Activated CD8-positive, alpha-beta memory T cell treated with anti-CD3 and anti-CD28 coated beads, Interleukin-2, amount 50 U/mL, for 1 hour (primary cell): ENCODE measurements around the gene CACNA1E.
"Not testable (repeated sequence)": the region's sequence is repeated elsewhere in the genome, so short reads cannot be mapped to it uniquely, and the experiment has no call there.

Experiments used
- DNase-seq: peaks from one replicate; pipeline ENCODE4 v3.0.0-alpha.2; 2020; ENCODE audit errors: extremely low read depth

CACNA1E gene

DNA sequence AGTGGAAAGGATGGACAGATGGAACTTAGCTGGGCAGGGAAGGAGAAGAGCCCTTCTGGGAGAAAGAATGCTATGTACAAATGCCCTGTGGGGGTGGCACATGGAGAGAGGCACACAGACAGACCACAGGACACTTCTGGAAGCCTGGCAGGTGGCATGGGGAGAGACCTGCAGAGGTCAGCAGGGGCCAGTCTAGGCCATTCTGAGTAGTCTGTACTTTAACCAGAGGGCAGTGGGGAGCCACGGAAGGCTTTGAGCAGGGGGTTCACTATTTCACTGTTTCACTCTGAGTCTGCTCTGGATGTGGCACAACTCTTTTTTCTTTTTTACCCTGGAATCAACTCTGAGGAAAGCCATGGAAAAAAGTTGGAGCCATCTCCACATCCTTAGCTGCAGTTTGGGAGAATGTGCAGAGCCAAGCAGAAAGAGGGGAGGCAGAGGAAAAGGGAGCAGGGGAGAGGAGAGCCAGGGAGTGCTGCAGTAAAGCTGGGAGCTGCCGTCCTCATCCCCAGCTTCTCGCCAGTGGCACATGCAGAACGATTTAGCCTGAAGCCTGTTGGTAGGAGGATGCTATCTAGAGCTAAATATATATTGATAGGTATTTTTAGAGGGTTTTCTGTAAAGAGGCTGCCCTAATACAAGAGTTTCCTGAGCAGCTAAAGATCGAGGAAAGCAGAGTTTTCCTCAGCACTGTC lies 34.0 kb downstream of the CACNA1E start:
- no peak for DNase-seq

DNA sequence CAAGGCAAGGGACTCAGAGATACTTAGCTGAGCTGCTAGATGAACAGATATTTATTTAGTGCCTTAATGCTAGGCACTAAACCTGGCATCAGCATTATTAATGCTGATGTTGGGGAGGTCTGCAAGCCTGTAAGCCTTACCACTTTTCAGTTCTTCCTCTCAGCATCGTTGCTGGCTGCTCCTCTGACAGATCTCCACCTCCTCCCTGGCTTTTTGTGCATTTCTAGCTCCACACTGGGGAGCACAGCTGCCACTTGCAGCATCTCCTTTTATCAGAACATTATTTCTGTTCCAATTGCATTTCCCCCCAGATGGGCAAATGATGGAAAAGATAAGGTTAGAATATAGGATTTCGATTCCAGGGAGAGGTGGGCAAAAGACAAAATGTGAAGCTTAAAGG lies 34.8 kb downstream of the CACNA1E start:
- DNase-seq, result no peak

DNA sequence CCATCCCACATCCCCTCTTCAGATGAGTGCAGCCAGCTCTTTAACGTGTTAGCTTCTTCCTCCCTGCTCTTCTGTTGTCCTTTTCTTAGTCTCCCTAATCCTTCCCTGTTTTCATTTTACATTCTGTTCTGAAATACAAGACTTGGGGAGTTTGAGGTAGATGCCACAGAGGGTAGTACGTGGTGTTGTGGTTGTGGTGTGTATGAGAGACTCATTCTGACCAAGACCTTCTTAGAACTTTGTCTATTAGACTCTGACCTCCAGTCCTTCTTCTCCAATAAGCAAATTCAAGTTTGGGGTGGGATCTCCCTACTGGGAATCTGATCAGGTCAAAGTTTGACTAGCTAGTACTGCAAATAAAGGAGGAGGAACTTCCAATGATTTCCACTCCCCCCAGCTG lies 39.5 kb downstream of the CACNA1E start:
- no peak for DNase-seq

DNA sequence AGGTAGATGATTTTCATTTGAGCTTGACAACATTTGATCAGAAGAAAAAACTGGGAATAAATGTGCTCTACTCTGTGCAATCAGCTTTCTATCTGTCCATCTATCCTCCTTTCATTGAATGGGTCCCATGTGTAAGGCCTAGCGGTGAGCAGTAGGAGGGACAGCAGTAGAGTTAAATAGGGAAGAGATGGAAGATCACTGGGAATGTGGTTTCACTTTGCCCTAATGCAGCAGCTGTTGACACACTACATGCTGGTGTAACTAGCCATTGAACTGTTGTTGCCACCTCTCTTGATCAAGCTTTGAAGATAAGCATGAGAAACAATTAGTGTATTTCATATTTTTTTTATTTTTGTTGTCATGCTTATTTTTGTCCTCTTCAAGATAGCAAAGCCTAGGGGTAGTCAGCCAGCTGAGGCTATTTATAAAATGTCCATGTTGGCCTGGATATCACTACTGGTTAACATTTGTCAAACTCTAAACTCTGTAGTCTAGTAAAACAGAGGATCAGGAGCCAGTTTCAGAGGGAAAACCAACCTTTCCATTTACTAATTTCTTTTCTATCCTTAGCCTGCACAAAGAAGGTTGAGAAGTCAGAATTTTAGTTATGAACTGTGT lies 41.9 kb downstream of the CACNA1E start:
- no peak for DNase-seq

DNA sequence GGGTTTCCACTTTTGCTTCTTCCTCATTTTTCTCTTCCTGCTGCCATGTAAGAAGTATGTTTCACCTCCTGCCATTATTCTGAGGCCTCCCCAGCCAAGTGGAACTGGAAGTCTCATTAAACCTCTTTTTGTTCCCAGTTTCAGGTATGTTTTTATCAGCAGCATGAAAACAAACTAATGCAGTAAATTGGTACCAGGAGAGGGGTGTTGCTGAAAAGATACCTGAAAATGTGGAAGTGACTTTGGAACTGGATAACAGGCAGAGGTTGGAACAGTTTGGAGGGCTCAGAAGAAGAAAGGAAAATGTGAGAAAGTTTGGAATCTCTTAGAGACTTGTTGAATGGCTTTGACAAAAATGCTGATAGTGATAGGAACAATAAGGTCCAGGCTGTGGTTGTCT lies 44.9 kb downstream of the CACNA1E start:
- not testable (repeated sequence) for DNase-seq

DNA sequence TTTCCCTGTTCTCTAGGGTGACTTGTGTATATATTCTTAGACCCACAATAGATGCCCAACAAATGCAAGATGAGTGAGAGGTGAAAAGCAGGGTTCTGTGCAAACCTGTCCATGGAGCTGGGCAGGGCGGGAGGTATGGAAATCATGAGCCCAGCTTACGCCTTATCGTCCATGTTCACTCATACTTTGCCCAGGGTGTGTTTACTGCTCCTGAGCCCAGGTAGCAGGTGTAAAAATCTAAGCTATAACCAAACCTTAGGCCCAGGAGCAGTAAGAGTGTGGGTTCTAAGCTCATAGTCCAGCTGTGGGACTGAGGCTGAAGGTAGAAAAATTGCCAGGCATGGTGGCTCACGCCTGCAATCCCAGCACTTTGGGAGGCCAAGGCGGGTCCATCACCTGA lies 48.1 kb downstream of the CACNA1E start:
- DNase-seq, result no peak

DNA sequence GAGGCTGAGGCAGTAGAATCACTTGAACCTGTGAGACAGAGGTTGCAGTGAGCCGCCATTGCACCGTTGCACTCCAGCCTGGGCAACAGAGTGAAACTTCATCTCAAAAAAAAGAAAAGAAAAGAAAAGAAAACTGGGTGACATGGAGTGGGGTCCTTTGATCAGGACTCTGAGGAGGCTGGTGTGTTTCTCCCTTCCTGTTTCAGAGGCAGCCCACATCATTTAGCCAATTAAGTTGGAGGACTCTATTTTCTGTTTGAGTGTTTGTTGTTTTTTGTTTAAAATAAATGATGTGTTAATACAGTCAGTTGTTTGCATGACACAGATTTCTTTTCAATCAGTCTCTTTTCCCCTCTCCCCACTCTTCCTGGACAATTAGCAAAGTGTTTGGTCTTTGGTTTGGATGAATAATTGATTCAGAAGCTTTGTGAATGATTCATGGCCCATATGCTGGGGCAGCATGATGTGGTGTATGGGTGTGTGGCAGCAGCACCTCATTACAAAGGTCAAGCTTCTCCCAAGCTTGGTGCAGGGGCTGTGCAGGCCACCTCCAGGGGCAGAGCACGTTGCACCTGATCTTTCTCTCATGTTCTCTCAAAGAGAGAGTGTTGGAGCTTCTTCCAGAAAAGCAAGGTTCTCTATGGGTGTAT lies 48.8 kb downstream of the CACNA1E start:
- no peak for DNase-seq

DNA sequence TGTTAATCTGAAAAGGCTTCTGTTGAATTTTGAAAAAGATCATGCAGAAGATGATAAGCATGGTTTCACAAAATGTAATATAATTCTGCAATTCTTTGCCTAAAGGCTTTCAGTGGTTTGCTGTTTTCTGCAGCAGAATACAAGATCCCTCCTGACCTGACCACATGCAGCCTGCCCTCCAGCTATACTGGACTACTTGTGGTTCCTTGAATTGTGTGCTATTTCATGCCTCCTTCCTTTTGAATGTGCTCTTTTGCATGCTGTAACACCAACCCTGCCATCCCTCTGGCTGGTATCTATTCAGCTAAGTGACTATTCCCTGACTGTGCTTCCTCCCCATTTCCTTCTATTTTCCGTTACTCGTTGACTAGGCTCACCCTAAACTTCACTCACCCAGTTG lies 55.5 kb downstream of the CACNA1E start:
- no peak for DNase-seq

DNA sequence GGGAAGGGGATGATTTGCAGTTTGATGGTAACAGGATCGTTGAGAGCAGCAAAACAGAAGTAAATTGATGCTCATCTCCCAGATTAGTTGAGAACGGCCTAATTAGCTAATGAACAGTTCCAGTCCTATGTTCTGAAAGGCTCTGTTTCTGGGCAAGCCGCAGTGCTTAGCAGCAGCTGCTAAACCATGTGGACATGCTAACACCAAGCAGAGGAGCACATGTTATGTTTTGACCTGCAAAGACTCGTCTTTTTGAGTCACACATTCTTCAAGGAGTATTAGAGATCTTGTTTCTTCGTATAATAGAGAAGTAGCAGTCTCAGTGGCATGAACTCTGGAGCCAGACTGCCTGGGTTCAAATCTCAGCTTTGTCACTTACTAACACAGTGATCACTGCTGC lies 58.1 kb downstream of the CACNA1E start:
- no peak for DNase-seq

DNA sequence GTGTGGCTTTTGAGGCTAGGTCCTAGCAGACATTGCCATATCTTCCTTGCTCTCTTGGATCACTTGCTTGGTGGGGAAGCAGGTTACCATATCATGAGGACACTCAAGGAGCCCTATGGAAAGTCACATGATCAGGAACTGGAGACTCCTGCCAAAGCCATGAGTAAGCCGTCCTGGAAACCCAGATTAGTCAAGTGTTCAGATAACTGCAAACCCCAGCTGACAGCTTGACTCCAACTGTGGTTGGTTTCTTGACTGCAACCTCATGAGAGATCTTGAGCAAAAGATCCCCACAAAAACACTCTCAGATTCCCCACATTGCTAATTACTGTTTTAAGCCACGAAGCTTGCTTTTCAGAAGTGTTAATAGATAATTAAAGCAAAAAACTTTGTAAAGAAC lies 58.6 kb downstream of the CACNA1E start:
- DNase-seq, result no peak

DNA sequence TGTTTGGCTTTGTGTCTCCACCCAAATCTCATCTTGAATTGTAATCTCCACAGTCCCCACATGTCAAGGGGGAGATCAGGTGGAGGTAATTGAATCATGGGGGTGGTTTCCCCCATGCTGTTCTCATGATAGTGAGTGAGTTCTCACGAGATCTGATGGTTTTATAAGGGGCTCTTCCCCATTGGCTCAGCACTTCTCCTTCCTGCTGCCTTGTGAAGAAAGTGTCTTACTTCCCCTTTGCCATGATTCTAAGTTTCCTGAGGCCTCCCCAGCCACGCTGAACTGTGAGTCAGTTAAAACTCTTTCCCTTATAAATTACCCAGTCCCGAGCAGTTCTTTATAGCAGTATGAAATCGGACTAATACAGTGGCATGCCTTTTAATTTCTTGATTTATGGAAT lies 59.1 kb downstream of the CACNA1E start:
- not testable (repeated sequence) for DNase-seq

DNA sequence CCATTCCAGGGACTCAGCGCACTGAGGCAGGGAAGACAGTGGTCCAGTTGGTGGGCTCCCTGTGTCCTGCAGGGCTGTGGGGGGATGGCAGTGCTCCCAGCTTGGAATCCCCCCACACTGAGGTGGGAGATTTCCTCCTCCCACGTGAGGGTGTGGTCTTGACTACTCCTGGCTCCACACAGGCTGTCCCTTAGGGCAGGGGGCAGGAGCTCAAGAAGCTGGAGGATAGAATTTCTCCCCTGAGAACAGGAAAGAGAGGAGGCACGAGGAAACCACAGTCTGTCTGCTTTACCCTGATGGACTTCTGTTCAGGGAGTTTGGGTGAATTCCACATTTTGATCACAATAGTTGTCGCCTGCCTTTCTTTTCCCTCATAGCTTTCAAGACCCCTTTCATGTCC lies 62.1 kb downstream of the CACNA1E start:
- DNase-seq, result no peak

DNA sequence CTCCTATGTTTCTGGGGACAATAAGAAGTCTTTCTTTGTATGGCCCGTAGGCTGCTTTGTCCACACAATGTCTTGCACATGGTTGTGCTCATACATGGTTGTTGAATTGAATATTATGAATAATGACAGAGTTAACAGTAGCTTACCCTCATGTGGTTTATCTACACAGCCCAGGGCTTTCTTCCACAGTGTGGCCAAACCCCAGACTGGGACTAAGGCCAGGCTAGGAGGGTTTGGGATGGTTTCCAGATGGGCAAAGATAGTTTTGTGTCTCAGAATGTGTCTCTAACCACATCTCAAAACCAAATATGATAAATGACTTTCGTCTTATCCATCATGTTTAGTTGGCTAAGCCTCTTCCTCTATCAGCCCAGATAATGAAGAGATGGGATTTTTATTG lies 65.2 kb downstream of the CACNA1E start:
- no peak for DNase-seq

DNA sequence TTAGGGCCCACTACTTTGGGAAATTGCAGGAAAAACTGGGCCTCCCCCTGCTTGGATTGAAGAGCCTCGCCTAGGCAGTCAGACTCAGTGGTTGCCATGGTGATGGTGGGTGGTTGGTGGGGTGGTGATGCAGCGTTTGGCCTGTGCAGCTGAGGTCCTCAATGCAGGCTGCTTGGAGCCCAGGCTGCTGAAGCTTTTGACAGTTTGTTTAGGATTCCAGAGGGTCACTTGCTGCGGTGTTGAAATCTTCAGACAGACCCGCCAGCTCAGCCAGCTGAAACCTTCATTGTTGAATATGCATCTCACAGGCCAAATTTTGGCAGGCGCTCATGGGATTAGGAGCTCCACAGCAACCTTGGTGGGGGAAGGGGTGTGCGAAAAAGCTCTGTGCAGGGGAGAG lies 67.9 kb downstream of the CACNA1E start:
- no peak for DNase-seq

DNA sequence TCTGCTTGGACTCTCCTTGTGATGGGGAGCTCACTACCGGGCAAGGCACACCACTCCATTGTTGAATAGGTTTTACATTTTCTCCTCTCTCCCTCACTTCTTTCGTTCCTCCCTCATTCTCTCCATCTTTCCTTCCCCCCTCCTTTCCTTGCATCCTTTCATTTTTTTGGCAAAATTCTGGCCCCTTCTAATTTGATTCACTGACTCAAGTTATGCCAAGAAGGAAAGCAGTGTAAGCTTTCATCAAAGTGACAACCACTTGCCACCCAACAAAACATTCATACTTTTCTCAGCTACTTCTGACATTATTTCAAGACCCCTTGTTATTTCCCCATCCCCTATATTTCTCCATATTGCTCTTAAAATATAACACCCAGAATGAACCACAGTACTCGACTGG lies 68.4 kb downstream of the CACNA1E start:
- DNase-seq, result no peak

DNA sequence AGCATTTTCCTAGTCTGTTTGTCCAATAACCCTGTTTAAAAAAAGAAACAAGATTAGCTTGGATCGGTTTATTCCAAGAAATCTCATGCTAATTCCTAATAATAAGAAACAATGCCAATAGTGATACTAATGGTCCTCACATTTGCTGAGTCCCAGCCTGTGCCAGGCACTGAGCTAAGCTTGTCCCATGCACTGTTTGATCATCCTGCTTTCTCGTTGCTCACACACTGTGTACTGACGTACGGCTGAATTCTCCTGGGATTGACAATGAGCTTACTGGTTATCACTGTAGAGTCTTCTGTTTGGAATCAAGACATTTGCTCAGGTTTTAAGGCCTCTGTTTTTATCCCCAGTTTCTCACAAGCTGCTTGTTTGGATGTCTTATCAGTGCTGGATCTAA lies 71.1 kb downstream of the CACNA1E start:
- DNase-seq, result no peak

DNA sequence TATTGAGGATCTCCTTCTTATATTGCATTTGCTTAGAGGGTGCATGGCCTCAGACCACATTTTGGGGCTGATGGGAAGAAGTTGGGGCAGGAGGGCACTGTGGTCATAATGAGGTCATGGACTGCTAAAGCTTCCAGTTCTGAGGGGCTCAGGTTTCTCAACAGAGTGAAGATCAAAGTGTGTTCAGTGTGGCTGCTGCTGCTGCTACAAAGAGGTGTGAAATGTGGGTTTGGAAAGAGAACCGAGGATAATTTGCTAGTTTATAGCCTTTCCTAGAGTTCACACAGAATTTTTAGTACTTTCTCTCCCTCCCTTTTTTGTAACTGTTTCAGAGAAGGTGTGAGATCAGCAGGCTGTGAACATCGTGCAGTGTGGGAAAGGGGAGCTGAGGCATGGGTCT lies 73.3 kb downstream of the CACNA1E start:
- no peak for DNase-seq

DNA sequence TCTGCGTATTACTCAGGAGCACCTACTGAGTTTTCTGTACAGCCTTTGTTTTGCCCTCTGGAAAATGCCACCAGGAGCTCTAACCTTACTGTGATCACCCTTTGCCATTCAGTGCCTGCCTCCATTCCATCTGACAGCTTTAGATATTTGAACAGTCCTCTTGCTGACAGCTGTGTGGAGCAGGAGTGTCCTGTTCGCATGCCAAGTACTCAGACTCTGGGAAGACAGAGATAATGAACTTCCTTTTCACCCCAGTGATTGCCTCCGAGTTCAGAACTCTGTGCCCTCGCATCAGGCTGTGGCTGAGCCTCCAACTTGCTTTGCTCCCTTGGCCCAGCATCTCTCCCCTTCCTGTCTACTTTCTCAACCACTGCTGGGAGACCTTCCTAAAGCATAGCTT lies 74.0 kb downstream of the CACNA1E start:
- no peak for DNase-seq

DNA sequence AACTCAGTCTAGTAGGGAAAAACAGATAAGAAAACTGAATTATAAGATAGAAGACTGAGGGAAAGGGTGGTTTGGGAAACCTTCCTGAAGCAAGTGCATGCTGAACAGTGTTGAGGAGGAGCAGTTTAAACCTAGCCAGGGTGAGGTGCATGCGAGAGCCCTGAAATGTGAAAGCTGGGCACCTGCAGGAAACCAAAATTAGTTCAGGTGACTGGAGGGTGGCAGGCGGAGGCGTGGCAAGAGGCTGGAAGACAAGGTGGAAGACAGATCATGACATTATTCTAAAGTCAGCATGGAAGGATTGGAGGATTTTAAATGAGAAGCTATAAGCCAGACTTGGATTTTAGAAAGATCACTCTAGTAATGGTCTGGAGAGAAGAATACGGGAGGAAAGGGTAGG lies 75.1 kb downstream of the CACNA1E start:
- no peak for DNase-seq

DNA sequence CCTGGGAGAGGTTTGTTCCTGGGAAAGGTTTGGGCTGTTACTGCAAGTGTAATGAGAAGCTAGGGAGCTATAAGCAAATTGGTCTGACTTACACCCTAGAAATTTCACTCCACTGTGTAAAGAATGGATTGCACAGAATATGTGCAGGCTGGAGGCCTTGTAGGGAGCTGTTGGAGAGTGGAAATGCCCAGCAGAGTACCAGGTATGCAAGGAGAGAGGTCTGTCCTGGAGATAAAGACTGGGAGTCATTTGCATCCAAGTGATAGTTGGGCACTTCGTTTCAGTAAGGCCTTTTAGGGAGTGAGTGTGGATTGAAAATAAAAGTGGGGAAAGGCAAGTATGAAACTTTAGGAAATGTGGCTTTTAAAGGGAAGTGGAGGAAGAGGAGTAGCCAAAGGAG lies 75.8 kb downstream of the CACNA1E start:
- no peak for DNase-seq

DNA sequence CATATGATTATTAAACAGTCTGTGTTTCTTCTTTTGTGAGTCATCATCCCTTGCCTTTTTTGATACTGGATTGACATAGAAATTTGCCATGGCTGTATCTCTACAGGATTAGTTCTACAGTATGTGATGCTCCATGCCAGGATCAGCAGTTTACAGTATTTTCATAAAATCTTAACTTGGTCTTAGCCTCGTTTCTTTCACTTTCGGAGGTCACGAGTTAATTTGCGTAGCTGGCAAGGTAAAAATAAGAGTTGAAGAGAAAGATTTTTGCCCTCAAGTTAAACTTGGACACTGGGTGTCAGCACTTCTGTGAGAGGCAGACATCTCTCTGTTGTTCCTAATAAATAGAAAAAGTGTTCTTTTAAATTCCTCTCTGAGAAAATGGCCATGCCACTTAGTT lies 79.1 kb downstream of the CACNA1E start:
- no peak for DNase-seq

DNA sequence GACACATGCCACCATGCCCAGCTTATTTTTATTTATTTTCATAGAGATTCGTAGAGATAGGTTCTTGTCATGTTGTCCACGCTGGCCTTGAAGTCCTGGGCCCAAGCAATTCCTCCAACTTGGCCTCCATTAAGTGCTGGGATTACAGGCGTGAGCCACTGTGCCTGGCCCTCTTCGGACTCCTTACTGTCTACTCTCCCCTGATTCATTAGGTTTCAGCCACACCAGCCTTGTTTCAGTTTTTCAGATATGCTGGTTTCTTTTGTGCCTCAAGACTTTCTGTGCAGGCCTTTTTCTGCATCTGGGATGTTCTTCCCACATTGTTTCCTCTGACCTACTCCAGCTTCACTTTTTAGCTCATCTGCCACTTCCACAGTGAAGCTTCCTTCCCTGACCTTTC lies 85.4 kb downstream of the CACNA1E start:
- DNase-seq, result no peak

DNA sequence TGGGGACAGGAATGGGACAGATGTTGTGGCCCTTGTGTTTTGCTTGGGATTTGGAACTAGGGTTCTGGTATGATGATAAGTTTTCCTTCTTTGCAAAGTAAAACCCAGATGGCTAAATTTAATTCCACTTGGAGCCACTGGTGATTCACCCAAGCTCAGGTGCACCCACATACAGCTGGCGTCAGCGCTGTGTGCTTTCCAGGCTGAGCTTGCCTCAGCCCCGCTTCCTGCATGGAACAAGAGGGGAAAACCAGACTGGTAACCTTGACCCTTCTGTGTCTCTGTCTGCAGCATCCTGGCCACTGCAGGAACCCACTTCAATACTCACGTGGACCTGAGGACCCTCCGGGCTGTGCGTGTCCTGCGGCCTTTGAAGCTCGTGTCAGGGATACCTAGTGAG lies 94.2 kb downstream of the CACNA1E start:
- DNase-seq, result no peak

DNA sequence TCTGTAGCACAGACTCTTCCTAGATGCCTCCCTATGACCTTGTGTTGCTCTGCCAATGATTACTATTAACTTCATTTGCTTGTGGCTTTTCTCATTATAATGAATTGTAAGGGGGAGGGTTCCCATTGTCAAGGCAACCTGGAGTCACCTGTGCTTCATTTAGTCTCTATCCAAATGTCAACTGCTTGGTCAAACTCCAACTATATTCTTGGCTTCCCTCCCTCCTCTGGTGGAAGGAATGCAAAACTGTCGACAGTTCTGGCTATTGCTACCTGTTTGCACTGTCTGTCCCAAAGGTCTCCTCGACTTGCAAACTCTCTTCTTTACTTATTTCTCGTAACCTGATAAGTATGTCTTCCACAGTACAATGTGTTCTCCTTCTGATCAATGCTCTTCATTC lies 100.3 kb downstream of the CACNA1E start:
- DNase-seq, result no peak
